Stimulated activated CD8-positive, alpha-beta memory T cell treated with anti-CD3 and anti-CD28 coated beads, Interleukin-2, amount 100 ng/mL, for 48 hours (primary cell): ENCODE data around the gene PSMC2.
"Not testable (repeated sequence)": the region's sequence is repeated elsewhere in the genome, so short reads cannot be mapped to it uniquely, and the experiment has no call there.

Source experiments
- DNase-seq, 2 donors: peaks; one replicate each; pipeline ENCODE4 v3.0.0-alpha.2; 2020; ENCODE audit warnings: low read depth in 2 of 2

The PSMC2 gene

DNA sequence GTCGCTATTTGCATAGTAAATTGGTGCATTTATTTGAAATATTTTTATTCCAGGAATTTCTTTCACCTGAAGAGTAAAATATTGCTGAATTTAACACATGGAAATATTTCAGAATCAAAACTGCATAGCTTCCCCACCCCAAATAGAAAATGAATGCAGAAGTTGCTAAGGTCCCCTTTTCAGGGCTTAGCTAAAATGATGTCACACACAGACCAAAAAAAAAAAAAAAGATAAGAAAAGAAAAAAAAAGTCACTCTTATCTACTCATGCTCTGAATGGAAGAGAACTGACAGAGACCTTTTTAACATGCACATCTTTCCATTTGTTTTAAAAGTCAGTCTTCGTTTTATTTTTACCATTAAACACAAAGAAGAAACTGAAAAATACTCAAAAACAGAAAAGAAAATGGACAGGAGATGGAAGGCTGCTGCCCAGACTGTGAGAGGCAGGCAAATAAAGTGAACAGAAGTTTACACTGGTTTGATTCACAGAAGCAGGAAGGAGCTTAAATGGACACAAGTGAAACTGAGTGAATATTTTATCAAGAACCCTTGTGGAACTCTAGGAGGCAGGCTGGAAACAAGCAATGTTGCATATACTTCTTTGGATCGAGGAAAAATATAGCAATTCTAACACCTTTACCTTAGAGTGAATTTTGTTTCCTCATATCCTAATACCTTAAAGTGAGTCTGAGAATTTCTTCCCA is 32.0 kb downstream of the PSMC2 start:
- no peak for DNase-seq

DNA sequence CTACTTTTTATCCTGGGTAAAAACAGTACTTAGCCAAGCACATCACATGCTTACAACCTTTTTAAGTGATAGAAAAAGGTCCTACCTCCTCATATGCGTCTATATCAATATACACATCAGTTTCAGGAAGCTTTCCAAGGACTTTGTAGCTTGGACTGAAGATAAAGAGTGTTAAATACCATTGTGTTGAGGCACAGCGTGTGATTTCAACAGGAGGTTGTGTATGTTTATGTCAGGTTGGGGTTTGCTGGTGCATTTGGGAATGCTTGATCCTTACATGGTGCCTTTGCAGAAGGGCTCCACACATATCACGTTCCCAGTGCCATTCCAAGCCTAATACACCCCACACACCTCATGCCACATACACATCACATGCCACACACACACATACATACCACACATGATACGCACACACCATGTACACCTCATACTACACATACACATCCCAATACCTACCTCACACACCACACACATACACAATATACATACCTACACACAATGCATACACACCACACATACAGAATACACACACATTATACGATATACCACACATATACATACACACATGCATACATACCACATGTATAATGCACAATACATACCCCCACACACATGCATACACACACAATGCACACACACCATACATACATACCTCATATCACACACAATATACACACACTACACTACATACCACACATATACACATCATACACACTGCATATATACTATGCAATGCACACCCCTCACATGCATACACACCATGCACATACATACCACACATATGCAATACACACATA is 33.1 kb downstream of the PSMC2 start:
- no peak for DNase-seq

DNA sequence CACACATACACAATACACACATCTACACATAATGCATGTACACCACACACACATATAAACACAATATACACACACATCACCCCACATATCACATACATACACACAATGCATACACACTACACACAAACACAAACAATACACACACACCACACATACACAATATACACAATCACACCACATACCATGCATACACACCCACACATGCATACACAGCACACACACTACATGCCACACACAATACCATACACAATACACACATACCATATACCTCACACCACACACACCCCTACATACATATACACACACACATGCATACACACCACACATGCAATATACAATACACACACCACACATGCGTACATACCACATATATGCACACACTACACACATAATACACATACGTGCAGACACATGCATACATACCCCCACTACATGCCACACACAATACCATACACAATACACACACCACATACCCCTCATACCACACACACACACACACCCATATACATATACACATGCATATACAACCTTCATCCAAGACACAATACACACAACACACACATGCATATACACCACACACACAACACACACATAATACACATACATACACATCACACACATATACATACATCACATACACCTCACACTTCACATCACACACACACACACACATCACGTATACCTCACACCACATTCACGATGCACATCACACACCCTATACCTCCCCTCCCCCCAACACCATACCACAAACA is 34.0 kb downstream of the PSMC2 start:
- DNase-seq, result no peak

DNA sequence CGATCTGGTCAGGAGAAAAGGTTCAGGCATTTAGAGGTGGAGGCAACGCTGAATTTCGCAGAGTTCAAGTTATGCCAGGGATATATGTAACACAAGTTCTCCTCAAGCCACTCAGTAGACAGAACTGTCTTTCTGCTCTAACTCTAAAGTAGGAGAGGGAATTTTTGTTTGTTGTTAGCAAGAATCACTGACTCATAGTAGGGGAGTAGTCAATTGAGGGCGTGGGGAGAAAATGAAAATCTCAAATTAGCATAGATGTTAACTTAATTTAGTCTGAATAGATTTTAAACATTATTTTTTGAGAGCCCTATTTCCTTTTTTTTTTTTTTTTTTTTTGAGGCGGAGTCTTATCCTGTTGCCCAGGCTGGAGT is 34.6 kb downstream of the PSMC2 start:
- no peak for DNase-seq

DNA sequence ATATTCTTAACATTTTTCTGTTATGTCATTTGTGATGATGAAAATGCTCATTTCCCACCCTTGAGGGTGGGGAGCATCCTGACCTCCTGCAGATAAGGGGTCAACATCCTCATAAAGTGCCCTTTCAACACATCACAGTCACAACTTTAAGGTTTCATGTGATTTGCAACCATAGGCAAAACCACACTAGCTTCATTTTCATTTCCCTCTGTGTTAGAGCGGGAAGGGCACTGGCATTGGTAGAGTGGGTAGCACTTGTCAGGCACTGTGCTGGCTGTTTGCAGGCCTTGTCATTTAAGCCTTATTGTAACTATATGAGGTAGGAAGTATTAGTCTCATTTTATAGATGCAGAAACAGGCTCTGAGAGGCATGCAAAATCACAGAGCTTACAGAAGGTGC is 39.8 kb downstream of the PSMC2 start:
- DNase-seq, result no peak

DNA sequence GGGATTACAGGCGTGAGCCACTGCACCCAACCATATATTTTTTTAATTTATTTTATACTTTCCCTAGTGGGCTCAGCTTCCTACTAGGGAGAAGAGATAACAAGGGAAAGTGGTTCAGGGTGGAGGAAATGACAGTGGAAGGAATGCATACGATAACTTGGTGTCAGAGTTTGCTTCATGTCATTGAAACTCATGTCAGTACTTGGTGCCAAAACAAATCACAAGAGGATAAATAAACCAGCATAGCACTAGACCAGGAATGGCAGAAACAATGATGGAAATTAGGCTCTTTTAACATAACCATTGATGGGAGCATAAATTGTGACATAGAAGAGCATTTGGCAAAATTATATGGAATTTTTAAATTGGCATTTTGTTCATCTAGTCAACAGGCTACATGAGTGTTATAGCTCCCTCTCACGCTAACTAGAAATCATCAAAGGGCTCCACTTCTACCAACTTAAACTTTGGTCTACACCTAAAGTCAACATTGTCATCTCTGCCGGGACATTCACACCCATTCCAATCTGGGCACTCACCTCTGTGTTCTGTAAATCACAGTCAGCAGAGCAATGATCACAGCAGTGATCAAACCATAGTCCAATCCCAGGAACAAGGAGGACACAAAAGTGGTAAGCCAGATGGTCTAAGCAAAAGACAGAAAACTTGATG is 41.2 kb downstream of the PSMC2 start:
- no peak for DNase-seq

DNA sequence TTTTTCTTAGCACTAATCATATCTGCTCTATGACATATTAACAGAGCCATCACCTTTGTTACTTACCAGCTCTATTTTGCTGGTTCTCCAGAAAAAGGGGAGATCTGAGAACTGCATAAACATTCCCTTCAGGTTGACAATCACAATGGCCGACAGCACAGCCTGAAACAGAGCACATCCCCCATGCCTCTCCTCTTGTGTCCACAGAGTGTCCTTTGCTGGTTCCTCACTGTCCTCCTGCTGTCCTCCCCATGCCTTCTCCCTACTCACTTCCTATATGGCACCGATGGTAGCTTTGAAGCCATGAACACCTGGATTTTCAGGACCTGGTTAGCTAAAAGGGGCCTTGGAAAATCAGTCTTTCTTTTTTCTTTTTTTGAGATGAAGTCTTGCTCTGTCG is 41.8 kb downstream of the PSMC2 start:
- DNase-seq, result no peak

DNA sequence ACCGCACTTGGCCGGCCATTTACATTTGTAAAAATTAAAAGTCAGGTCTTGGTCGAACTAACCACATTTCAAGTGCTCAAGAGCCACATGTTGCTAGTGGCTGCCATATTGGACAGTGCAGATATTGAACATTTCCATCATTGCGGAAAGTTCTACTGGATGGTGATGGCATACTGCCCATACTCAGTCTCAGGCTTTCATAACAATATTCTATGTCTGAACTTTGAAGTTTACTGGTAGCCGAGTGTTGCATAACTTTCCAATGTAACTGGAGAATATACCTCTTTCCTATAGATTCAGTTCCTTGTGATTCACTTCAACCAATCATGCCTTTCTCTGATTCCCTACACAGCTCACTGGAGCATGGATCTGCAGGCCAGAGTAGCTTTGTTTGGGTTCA is 43.7 kb downstream of the PSMC2 start:
- no peak for DNase-seq

DNA sequence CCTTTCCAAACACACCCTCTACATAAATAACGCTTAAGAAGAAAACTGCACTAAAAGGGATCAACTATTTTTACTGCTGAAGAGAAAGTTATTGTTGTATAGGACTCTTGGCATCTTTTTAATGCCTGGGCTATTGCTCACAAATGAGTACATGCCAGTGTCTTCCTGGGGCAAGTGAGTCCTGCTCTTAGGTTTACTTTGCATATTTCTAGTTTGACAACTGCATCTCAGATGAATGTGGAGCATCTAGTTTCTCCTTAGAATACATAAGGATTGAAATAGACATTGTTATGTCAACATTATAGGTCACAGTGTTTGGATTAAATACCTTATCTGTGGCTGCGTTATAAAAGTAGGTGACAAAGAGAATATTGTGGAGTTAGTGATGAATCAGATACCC is 44.5 kb downstream of the PSMC2 start:
- no peak for DNase-seq

DNA sequence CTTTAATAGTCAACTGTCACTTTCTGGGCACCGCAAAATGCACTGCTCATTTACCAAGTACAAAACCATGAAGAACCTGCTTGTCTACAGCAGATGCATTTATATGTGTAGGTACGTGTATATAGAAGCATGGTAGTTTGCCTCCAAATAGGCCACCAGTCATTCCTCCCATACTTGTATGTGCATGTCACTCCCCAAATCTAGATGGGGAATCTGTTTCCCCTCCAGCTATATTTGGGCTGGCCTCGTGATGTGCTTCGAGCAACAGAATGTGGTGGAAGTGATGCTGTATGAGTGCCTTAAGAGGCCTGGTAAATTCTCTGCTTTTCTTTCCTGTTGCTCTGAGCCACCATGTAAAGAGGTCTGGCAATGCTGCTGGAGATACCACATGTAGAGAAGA is 47.1 kb downstream of the PSMC2 start:
- no peak for DNase-seq

DNA sequence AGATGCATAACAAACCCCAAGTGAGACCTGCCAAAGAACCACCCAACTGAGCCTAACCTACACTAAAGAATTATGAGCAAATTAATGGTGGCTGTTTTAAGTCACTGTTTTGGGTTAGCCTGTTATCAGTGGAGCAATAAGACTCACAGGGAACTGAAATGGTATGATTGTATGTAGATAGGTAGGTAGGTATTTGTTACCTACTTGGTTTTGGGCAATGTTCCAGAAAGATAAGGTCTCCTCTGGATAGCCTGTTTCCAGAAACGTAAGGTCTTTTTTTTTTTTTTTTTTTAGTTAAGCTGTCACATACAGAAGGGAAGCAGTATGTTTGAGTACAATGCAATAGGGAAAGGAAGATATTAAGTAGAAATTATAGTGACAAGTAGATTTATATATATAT is 47.6 kb downstream of the PSMC2 start:
- no peak for DNase-seq

DNA sequence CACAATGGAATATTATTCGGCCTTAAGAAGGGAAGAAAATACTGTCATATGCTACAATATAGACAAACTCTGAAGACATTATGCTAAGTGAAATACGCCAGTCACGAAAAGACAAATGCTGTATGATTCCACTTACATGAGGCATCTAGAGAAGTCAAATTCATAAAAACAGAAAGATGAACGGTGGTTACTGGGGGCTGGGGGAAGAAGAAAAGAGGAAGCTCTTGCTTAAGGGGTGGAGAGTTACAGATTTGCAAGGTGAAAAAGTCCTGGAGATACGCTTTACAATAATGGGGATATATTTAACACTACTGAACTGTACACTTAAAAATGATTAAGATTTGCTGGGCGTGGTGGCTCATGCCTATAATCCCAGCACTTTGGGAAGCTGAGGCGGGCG is 49.0 kb downstream of the PSMC2 start:
- DNase-seq, result no peak

DNA sequence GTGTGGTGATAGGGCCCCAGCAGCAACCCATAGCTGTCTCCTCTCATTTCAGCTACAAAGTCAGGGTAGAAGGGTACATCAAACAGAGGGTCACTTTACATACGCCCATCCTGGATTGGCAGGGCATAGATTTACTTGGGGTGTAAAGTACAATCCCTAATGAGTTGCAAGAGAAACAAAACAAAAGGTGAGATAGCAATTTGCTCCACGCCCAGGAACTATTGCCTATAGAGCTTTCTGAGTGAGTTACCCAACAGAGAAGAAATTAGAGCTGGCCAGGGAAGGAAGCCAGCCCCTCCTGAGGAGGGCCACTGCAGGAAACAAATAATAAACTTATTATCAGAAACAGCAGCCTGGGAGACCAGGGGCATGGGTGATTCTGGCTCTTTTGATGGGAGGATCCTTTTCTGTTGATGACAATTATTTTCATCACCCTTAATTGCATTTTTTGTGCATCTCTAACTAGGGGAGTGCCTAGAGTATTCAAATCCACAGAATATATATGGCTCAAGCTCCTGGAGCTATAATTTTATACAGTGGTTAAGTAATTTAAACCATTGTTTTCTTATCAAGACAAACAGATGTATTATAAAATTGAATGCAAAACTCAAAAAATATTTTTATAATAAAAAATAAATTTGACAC is 51.2 kb downstream of the PSMC2 start:
- no peak for DNase-seq

DNA sequence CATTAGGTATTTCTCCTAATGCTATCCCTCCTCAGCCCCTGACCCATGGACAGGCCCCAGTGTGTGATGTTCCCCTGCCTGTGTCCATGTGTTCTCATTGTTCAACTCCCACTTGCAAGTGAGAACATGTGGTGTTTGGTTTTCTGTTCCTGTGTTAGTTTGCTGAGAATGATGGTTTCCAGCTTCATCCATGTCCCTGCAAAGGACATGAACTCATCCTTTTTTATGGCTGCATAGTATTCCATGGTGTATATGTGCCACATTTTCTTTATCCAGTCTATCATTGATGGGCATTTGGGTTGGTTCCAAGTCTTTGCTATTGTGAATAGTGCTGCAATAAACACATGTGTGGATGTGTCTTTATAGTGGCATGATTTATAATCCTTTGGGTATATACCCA is 52.2 kb downstream of the PSMC2 start:
- DNase-seq, result not testable (repeated sequence)

DNA sequence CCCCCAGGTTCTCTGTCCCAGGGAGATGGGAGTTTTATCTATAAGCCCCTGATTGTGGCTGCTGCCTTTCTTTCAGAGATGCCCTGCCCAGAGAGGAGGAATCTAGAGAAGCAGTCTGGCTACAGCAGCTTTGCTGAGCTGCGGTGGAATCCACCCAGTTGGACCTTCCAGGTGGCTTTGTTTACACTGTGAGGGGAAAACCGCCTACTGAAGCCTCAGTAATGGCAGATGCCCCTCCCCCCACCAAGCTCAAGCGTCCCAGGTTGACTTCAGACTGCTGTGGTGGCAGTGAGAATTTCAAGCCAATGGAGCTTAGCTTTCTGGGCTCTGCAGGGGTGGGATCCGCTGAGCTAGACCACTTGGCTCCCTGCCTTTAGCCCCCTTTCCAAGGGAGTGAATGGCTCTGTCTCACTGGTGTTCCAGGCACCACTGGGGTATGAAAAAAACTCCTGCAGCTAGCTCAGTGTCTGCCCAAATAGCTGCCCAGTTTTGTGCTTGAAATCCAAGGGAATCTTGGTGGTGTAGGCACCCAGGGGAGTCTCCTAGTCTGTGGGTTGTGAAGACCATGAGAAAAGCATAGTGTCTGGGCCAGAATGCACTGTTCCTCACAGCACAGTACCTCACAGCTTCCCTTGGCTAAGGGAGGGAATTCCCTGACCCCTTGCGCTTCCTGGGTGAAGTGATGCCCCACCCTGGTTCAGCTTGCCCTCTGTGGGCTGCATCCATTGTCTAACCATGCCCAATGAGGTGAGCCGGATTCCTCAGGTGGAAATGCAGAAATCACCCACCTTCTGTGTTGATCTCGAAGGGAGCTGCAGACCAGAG is 58.6 kb downstream of the PSMC2 start:
- not testable (repeated sequence) for DNase-seq

DNA sequence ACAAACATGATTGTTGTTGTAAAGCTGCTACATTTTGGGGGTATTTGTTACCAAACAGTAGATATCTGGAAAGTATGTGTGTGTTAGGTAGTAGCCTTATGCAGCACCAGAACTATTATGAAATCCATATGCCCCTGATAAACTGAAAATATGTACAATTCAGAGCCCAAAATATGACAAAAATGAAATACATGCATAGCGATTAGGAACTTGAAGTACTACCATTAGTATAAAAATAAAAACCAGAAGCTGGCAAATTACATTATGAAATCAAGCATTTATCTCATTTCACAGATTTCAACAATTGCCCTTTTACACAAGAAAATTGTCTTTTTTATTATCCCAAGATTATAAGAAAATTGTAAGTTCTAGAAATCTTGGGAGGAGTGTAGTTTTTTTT is 64.7 kb downstream of the PSMC2 start:
- no peak for DNase-seq

DNA sequence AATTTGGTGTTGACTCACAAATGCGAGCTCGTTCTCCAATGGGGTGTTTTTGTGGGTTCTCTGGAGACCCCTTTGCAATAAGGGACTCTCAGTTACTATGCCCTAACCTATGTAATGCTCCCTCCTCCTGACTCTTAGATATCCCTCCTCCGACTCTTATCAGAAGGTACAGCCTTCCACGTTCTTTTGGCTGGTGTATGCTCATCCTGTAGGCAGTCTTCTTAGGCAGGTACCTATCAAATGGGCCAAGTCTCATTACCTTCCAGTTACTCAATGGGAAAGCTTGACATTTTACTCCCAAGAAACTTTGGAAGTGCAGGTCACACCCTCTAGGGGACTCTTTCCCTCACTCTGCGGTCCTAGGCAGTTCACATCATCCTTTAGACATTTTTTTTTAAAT is 66.0 kb downstream of the PSMC2 start:
- DNase-seq, result no peak

DNA sequence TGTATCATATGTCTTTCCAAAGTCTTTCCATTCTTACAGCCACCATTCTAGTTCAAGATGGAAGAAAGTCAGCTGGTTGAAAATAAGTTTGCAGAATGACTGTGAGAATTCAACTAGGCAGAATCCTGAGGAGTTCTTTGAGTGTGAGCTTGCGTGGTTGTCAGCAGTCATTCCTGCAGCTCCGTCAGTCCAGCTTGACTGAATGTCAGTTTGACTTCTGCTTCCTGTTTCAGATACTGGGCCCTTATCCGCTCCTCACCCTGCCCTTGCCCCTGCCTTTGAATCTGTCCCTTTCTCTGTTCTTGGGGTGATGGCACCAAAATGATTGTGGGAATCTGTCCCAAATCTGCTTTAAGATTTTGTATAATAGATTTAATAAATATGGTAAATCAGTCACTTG is 70.8 kb downstream of the PSMC2 start:
- DNase-seq, result no peak
